LNCaP clone FGC (cell line): ENCODE results near the gene PSD4.
A peak's percentile ranks its signal among the peaks of the same experiment; 100 is the strongest.

Source experiments
- DNase-seq: peaks from one replicate; pipeline ENCODE4 v3.0.0-alpha.2; 2011; ENCODE audit warnings: low read depth
- H3K4me3 ChIP-seq: 2 replicates; pipeline ENCODE4 v1.5.1; 2011; ENCODE audit warnings: mild to moderate bottlenecking, low read depth, low read length, control low read depth
- CTCF ChIP-seq: IDR thresholded peaks from 2 replicates; pipeline ENCODE4 v1.5.1; 2012; ENCODE audit warnings: mild to moderate bottlenecking; ENCODE audit not compliant: control insufficient read depth, insufficient read depth; ENCODE audit errors: extremely low read depth

The PSD4 gene

GRCh38 chr2:113240915-113241911, 67.4 kb downstream of the PSD4 start:
- no peak for DNase-seq
- no peak for TF ChIP-seq CTCF

GRCh38 chr2:113242327-113242726, 68.6 kb downstream of the PSD4 start:
- TF ChIP-seq CTCF: no peak
- no peak for DNase-seq
- H3K4me3 ChIP-seq: no peak overlapping the region

More at GRCh38 chr2:113240915-113241911, 67.4 kb downstream of the PSD4 start:
- no peak overlapping the region for H3K4me3 ChIP-seq

GRCh38 chr2:113245276-113245711, 71.5 kb downstream of the PSD4 start:
- no peak for TF ChIP-seq CTCF
- no peak overlapping the region for H3K4me3 ChIP-seq

GRCh38 chr2:113246606-113247005, 72.8 kb downstream of the PSD4 start:
- DNase-seq: no peak
- H3K4me3 ChIP-seq: no peak overlapping the region
- no peak for TF ChIP-seq CTCF

More at GRCh38 chr2:113245276-113245711, 71.5 kb downstream of the PSD4 start:
- DNase-seq: no peak

GRCh38 chr2:113248997-113249770, 75.4 kb downstream of the PSD4 start:
- no peak overlapping the region for H3K4me3 ChIP-seq
- DNase-seq: no peak
- peak; percentile 79 for TF ChIP-seq CTCF

GRCh38 chr2:113251118-113251517, 77.3 kb downstream of the PSD4 start:
- H3K4me3 ChIP-seq: no peak overlapping the region
- no peak for TF ChIP-seq CTCF
- DNase-seq: no peak
